GM12878 (cell line): ENCODE results near the gene DPYSL4. TPM values are rescaled to one million over a fixed set of nuclear protein-coding genes. Genes with fewer than 3 reads are reported as not detected.

ENCODE experiments used
- CBX3 ChIP-seq: fragments of 200-600 bp; sonication (generic); IDR thresholded peaks from 2 replicates; pipeline ENCODE4 v1.6.1; 2016; ENCODE audit warnings: low read depth, borderline replicate concordance
- EP300 ChIP-seq, 2 experiments: fragments of 150-350 bp in 1 of 2; IDR thresholded peaks; 2 replicates each; pipeline ENCODE4 v1.6.1; 2011 to 2012; ENCODE audit warnings: low read depth in 2 of 2, low read length in 2 of 2, borderline replicate concordance in 1 of 2, improper control_type of control experiment in 1 of 2, inconsistent platforms in 1 of 2; ENCODE audit not compliant: control insufficient read depth in 1 of 2
- HDGF ChIP-seq: fragments of 450-650 bp; IDR thresholded peaks from 2 replicates; pipeline ENCODE4 v1.6.1; 2016; ENCODE audit warnings: antibody characterized with exemption
- JUNB ChIP-seq: IDR thresholded peaks from 2 replicates; pipeline ENCODE4 v1.6.1; 2016; ENCODE audit warnings: antibody characterized with exemption, mild to moderate bottlenecking
- NFYB ChIP-seq: IDR thresholded peaks from 2 replicates; pipeline ENCODE4 v1.6.1; 2011; ENCODE audit warnings: low read depth, mild to moderate bottlenecking, low read length, improper control_type of control experiment, moderate library complexity; ENCODE audit not compliant: insufficient read depth
- PRDM15 ChIP-seq: fragments of 450-650 bp; formaldehyde crosslinking; IDR thresholded peaks from 2 replicates; pipeline ENCODE4 v1.4.0; 2020; ENCODE audit warnings: mild to moderate bottlenecking, moderate library complexity
- RAD21 ChIP-seq: IDR thresholded peaks from 2 replicates; pipeline ENCODE4 v1.6.1; 2011; ENCODE audit warnings: mild to moderate bottlenecking, low read depth, low read length, moderate library complexity; ENCODE audit not compliant: insufficient read depth
- RBBP5 ChIP-seq: fragments of 200-600 bp; sonication (generic); conservative IDR thresholded peaks from 2 replicates; pipeline ENCODE4 v1.6.1; 2016
- SUZ12 ChIP-seq: fragments of 200-600 bp; sonication (generic); IDR thresholded peaks from one replicate; pipeline ENCODE4 v1.6.1; 2018; ENCODE audit warnings: antibody characterized with exemption, mild to moderate bottlenecking; ENCODE audit not compliant: unreplicated experiment
- TARDBP ChIP-seq: IDR thresholded peaks from 2 replicates; pipeline ENCODE4 v1.6.1; 2016; ENCODE audit warnings: borderline replicate concordance
- ZNF622 ChIP-seq: fragments of 450-650 bp; IDR thresholded peaks from 2 replicates; pipeline ENCODE4 v1.6.1; 2017; ENCODE audit warnings: mild to moderate bottlenecking, inconsistent platforms
- polyA plus RNA-seq, 11 experiments: library from polyadenylated mRNA; depleted of rRNA in 4 of 11; unstranded in 6 of 11; stranded (reverse) in 5 of 11; fragments of >200 nt; fragmentation: Nextera tagmentation in 4 of 11; fragmentation: Illumina TruSeq in 1 of 11; extraction: Ambion mirVana in 4 of 11; extraction: Trizol in 1 of 11; gene quantifications; 1 replicate in 1 of 11; 2 replicates in 10 of 11; pipeline versions ENCODE4 v1.2.1 to v1.2.3, GENCODE V29; 2011 to 2016; ENCODE audit warnings: inconsistent platforms in 2 of 11, missing spikeins in 2 of 11, low read depth in 1 of 11
- total RNA-seq, 4 experiments: library from RNA; depleted of rRNA in 3 of 4; stranded (reverse); fragments of >200 nt in 3 of 4; fragmentation: Illumina TruSeq in 1 of 4; extraction: Trizol in 1 of 4; gene quantifications; 2 replicates each; pipeline versions ENCODE4 v1.2.1 to v1.2.3, GENCODE V29; 2013 to 2021

The DPYSL4 gene
- total and polyA plus RNA-seq, 10 of the 15 experiments (the other 5 are each of a cell fraction or from before 2014, with no cell fraction given), result 0.10 to 0.21 TPM; not detected in 8

DNA sequence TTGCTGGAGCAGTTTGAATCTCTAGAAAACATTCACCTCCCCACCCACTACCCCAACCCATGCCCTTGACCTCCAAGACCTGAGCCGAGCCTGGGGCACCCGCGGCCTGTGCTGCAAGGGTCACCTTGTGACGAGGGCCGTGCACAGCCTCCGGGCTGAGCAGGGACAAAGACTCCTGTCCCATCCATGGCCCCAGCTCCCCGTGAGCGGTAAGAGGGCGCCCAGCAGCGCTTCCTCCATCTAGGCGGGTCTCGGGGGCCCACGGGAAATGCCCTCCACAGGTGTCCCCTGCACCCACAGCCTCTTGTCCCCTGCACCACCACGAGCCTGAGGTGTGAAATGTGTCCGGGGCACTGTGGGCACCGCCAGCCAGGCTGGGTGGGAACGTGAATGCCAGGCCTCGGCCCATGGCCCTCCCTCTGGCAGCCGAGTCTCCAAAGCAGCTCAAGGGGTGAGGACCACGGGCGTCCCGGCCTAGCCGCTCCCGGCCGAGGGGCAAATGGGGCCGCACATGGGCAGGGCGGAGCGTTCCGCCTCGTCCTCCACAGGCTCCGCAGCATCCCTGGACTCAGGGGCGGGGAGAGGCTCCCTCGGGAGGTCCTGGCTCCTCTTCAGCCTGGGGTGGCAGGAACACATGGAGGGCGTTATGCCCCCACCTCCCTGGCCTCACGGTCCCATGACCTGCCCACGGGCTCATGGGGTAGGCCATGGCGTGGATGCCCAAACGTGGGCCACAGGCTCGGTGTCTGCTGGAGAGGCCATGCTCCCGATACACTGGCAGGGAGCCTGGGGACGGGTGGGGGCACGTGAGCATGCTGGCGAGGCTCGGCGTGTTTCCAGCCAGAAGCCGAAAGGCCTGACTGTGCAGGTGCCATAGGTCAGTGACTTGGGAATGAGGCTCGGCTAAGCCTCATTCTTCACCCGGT lies 21.1 kb downstream of the DPYSL4 start (continued):
- TF ChIP-seq PRDM15 (CRISPR knock-in tag), result no peak
- no peak for TF ChIP-seq CBX3
- no peak for TF ChIP-seq TARDBP
- no peak for TF ChIP-seq RBBP5
- no peak for TF ChIP-seq RAD21
- no peak for TF ChIP-seq ZNF622
- no peak for TF ChIP-seq SUZ12
- TF ChIP-seq JUNB, result no peak
- TF ChIP-seq HDGF, result no peak
- TF ChIP-seq NFYB, result no peak
- TF ChIP-seq EP300 (IDR thresholded peaks at IDR 0.05; ENCODE audit: borderline replicate concordance in 1 of 2, control insufficient read depth in 1 of 2, low read depth in 2 of 2, low read length in 2 of 2), result no peak
